Neural progenitor cell (in vitro differentiated cells): Measurements from ENCODE around the gene CDH11.

ENCODE experiments used
- EZH2 ChIP-seq: fragments of 200-600 bp; sonication (generic); IDR thresholded peaks from 2 replicates; pipeline ENCODE4 v1.6.1; 2017; ENCODE audit warnings: antibody characterized with exemption, mild to moderate bottlenecking, moderate library complexity
- EZH2phosphoT487 ChIP-seq: fragments of 200-600 bp; sonication (generic); IDR thresholded peaks from 2 replicates; pipeline ENCODE4 v1.6.1; 2017; ENCODE audit warnings: antibody characterized with exemption
- TF ChIP-seq, protein P1 (sequence below): fragments of 200-600 bp; sonication (generic); IDR thresholded peaks from 2 replicates; pipeline ENCODE4 v1.5.1; 2017; ENCODE audit warnings: antibody characterized with exemption, mild to moderate bottlenecking

DNA sequence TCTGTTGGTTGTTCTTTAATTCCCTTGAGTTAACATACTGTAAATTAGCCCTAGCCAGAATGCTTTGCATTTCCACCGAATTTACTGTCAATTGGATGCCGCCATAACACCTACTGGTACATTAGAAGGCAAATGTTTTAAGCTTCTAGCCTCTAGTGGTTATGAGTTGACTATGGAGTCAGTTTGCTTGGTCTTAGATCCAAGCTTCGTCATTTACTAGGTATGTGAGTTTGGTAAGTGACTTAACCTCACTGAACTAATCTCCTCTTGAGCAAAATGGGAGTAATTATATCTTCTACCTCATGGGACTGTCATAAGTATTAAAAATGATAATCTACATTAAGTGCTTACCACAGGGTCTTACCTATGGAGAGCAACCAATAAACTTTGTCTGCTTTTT, 20.4 kb upstream of the CDH11 start:
- TF ChIP-seq, protein P1, sequence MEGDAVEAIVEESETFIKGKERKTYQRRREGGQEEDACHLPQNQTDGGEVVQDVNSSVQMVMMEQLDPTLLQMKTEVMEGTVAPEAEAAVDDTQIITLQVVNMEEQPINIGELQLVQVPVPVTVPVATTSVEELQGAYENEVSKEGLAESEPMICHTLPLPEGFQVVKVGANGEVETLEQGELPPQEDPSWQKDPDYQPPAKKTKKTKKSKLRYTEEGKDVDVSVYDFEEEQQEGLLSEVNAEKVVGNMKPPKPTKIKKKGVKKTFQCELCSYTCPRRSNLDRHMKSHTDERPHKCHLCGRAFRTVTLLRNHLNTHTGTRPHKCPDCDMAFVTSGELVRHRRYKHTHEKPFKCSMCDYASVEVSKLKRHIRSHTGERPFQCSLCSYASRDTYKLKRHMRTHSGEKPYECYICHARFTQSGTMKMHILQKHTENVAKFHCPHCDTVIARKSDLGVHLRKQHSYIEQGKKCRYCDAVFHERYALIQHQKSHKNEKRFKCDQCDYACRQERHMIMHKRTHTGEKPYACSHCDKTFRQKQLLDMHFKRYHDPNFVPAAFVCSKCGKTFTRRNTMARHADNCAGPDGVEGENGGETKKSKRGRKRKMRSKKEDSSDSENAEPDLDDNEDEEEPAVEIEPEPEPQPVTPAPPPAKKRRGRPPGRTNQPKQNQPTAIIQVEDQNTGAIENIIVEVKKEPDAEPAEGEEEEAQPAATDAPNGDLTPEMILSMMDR: no peak
- TF ChIP-seq EZH2: no peak
- no peak for TF ChIP-seq EZH2phosphoT487
